Neural progenitor cell (in vitro differentiated cells): ENCODE results near the gene LDHD.

Experiments
- EZH2 ChIP-seq: fragments of 200-600 bp; sonication (generic); IDR thresholded peaks from 2 replicates; pipeline ENCODE4 v1.6.1; 2017; ENCODE audit warnings: antibody characterized with exemption, mild to moderate bottlenecking, moderate library complexity
- EZH2phosphoT487 ChIP-seq: fragments of 200-600 bp; sonication (generic); IDR thresholded peaks from 2 replicates; pipeline ENCODE4 v1.6.1; 2017; ENCODE audit warnings: antibody characterized with exemption
- TF ChIP-seq, protein P1 (sequence below): fragments of 200-600 bp; sonication (generic); IDR thresholded peaks from 2 replicates; pipeline ENCODE4 v1.5.1; 2017; ENCODE audit warnings: antibody characterized with exemption, mild to moderate bottlenecking

DNA sequence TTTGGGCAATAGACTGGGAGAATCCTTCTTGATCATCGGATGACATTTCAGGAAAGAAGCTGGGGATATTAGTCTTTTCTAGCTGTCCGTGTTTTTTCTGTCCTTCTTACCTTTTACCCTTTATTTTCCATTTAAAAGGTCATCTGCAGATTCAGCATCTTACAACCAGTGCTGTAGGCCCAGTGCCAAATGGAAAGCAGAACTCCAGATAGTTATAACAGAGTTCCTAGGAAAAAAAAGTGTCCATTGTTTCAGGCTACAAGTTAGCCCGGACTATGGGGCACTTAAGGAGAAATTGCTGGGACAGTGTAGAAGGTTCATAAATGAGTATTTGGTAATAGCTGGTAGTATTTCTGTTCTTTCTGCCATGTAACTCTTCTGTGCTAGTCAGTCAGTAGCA is 28.4 kb downstream of the LDHD start:
- TF ChIP-seq, protein P1, sequence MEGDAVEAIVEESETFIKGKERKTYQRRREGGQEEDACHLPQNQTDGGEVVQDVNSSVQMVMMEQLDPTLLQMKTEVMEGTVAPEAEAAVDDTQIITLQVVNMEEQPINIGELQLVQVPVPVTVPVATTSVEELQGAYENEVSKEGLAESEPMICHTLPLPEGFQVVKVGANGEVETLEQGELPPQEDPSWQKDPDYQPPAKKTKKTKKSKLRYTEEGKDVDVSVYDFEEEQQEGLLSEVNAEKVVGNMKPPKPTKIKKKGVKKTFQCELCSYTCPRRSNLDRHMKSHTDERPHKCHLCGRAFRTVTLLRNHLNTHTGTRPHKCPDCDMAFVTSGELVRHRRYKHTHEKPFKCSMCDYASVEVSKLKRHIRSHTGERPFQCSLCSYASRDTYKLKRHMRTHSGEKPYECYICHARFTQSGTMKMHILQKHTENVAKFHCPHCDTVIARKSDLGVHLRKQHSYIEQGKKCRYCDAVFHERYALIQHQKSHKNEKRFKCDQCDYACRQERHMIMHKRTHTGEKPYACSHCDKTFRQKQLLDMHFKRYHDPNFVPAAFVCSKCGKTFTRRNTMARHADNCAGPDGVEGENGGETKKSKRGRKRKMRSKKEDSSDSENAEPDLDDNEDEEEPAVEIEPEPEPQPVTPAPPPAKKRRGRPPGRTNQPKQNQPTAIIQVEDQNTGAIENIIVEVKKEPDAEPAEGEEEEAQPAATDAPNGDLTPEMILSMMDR, result no peak
- TF ChIP-seq EZH2 (no peak), EZH2phosphoT487 (no peak)
